Heart right ventricle (tissue), 16 donors: ENCODE data around the gene FBXL20. TPM values are rescaled to one million over a fixed set of nuclear protein-coding genes. Genes with fewer than 3 reads are reported as not detected.

ENCODE experiments used
- ATAC-seq, 8 donors: fragments of 200-7000 bp; cut with Tn5 transposase; one replicate each; pipeline ENCODE4 v1.9.1; 2020; ENCODE audit warnings: mild to moderate bottlenecking in 8 of 8, moderate library complexity in 8 of 8, moderate number of reproducible peaks in 1 of 8
- DNase-seq, 2 donors: peaks; one replicate each; pipeline ENCODE4 v3.0.0-alpha.2; 2020
- H3K27ac ChIP-seq, 10 donors: fragments of 200-600 bp; sonication (generic) in 2 of 10; one replicate each; pipeline versions ENCODE4 v1.5.0 to v1.8.0; 2020 to 2022; ENCODE audit warnings: mild to moderate bottlenecking in 3 of 10
- H3K27me3 ChIP-seq, 7 donors: fragments of 200-600 bp; one replicate each; pipeline ENCODE4 v1.8.0; 2021 to 2022; ENCODE audit warnings: mild to moderate bottlenecking in 2 of 7
- H3K36me3 ChIP-seq, 9 donors: fragments of 200-600 bp; sonication (generic) in 1 of 9; one replicate each; pipeline versions ENCODE4 v1.5.0 to v1.8.0; 2020 to 2022; ENCODE audit warnings: mild to moderate bottlenecking in 2 of 9
- H3K4me1 ChIP-seq, 9 donors: fragments of 200-600 bp; sonication (generic) in 1 of 9; one replicate each; pipeline versions ENCODE4 v1.5.0 to v1.8.0; 2020 to 2022; ENCODE audit warnings: mild to moderate bottlenecking in 4 of 9
- H3K4me3 ChIP-seq, 10 donors: fragments of 200-600 bp; sonication (generic) in 2 of 10; one replicate each; pipeline versions ENCODE4 v1.5.0 to v1.8.0; 2020 to 2022; ENCODE audit warnings: mild to moderate bottlenecking in 7 of 10, moderate library complexity in 2 of 10
- H3K9me3 ChIP-seq, 11 donors: fragments of 200-600 bp in 10 of 11; sonication (generic) in 2 of 11; one replicate each; pipeline versions ENCODE4 v1.5.0 to v1.8.0; 2013 to 2022; ENCODE audit warnings: mild to moderate bottlenecking in 2 of 11, control low read depth in 1 of 11, moderate library complexity in 1 of 11
- WGBS, 2 donors: extraction: QIAGEN DNeasy Blood & Tissue Kit; methylation state at CpG; one replicate each; pipeline ENCODE4 v1.1.7; 2013; ENCODE audit warnings: inconsistent platforms in 1 of 2; 5-methylcytosine and 5-hydroxymethylcytosine counted together
- intact Hi-C, 10 donors: fragments of 100-400 bp; cut with DNase I; formaldehyde crosslinking; loops; one replicate each; pipeline versions ENCODE4 v1.11.1 to v1.14.2; 2022
- polyA plus RNA-seq, 2 donors: library from polyadenylated mRNA; stranded (reverse); fragments of 200-250 nt; gene quantifications; one replicate each; pipeline ENCODE4 v1.2.3, GENCODE V29; 2013
- total RNA-seq, 10 donors: library from RNA; stranded (reverse); fragmentation: NEBNext Ultra II Directional in 3 of 10; extraction: Animal tissue kit (Norgen Biotek cat#: 25700) in 3 of 10; gene quantifications; one replicate each; pipeline versions ENCODE4 v1.2.1 to v1.2.4, GENCODE V29; 2021 to 2023
- TF ChIP-seq, protein P1 (sequence below), 9 donors: fragments of 200-600 bp; sonication (generic) in 2 of 9; IDR thresholded peaks; one replicate each; pipeline versions ENCODE4 v1.5.0 to v1.8.0; 2021 to 2022; ENCODE audit warnings: antibody characterized with exemption in 9 of 9, mild to moderate bottlenecking in 5 of 9, moderate library complexity in 1 of 9
- donor health status: Arrhythmogenic right ventricular cardiomyopathy.
- donor health status: ischemic (EF 13 %, LVEDD 7.1; RV severe dilation, severe dysfunction).
- donor health status: healthy with polysubstance abuse.
- donor health status: DM: no; HTN: yes; CAD: no.
- donor health status: DM: no; HTN: no; CAD: no.
- donor health status: ischemic (EF 25% LVEDD 6.9; RV normal size, moderate dysfunction).
- donor health status: ischemic (EF 25% LVEDD 5.7; RV mildly dilated, moderate dysfunction).
- donor health status: healthy.
- donor health status: DM: yes; HTN: yes; CAD: no.
- donor health status: Ischemic cardiomyopathy.
- donor health status: ischemic (EF 35%, LVEDD 5.7; RV mildly dilated, moderate dysfunction).
- donor health status: nonischemic (EF 11% LVEDD 7.7; RV severe dilation, severe dysfunction).
- donor health status: DM: yes; HTN: yes; CAD: no.
- donor health status: PGD.
- donor health status: ischemic (EF 29% LVEDD 5.4; RV normal size, mild dysfunction).
- donor health status: nonischemic (EF 23%, LVEDD 6.1; RV moderate dilation, normal function).

The FBXL20 gene
- total and polyA plus RNA-seq, 12 donors, result 1.7 to 19.7 (median 15.5) TPM

DNA sequence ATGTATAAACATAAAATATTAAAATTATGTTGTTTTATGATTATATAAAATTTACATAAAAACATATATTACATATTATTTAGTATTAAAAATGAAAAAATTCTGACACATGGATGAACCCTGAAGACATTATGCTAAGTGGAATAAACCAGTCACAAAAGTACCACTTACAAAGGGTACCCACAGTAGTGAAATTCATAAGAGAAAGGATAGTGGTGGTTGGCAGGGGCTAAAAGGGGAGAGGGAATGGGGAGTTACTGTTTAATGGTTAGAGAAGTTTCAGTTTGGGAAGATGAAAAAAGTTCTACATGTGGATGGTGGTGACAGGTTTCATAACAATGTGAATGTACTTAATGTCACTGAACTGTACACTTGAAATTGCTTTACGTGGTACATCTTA lies 41.4 kb downstream of the FBXL20 start:
- no peaks in the 10 kb centered on the region for H3K27me3 ChIP-seq
- H3K36me3 ChIP-seq, result peaks cover 0 to 11% (median 0%) of the 10 kb centered on the region in 9 donors
- H3K4me3 ChIP-seq, result no peak overlapping the region
- peak overlapping the region in 4 of 10 donors; percentile 9 to 53 (median 26) for H3K27ac ChIP-seq
- H3K4me1 ChIP-seq, result peaks cover 4 to 51% (median 27%) of the 10 kb centered on the region in 9 donors
- H3K9me3 ChIP-seq, result no peaks in the 10 kb centered on the region
- 53 to 70% methylated on average over 1 of the region's 1 CpG for WGBS, 2 donors
- intact Hi-C loops, result no loop called here
- ATAC-seq (no peak), DNase-seq (no peak)
- TF ChIP-seq, protein P1, sequence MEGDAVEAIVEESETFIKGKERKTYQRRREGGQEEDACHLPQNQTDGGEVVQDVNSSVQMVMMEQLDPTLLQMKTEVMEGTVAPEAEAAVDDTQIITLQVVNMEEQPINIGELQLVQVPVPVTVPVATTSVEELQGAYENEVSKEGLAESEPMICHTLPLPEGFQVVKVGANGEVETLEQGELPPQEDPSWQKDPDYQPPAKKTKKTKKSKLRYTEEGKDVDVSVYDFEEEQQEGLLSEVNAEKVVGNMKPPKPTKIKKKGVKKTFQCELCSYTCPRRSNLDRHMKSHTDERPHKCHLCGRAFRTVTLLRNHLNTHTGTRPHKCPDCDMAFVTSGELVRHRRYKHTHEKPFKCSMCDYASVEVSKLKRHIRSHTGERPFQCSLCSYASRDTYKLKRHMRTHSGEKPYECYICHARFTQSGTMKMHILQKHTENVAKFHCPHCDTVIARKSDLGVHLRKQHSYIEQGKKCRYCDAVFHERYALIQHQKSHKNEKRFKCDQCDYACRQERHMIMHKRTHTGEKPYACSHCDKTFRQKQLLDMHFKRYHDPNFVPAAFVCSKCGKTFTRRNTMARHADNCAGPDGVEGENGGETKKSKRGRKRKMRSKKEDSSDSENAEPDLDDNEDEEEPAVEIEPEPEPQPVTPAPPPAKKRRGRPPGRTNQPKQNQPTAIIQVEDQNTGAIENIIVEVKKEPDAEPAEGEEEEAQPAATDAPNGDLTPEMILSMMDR (IDR thresholded peaks at IDR 0.05), result no peak

DNA sequence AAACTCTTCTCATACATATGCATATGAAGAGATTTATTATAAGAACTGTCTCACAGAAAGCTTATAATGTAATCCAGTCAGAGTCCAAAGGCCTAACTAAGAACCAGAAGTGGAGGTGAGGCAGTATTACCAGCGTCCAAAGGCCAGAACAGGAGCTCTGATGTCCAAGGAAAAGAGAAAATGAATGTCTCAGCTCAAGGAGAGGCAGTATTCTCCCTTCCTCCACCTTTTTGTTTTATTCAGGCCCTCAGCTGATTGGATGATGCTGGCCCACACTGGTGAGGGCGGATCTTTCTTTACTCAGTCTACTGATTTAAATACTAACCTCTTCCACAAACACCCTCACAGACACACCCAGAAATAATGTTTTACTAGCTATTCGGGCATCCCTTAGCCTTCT lies 43.4 kb downstream of the FBXL20 start:
- DNase-seq (no peak), ATAC-seq (no peak)
- H3K27ac ChIP-seq, result peak overlapping the region in 2 of 10 donors; percentile 3 to 24
- peaks cover 4 to 41% (median 19%) of the 10 kb centered on the region in 9 donors for H3K4me1 ChIP-seq
- H3K27me3 ChIP-seq, result no peaks in the 10 kb centered on the region
- intact Hi-C loops, result no loop called here
- H3K9me3 ChIP-seq, result no peaks in the 10 kb centered on the region
- 78 to 89% methylated on average over 3 of the region's 3 CpGs for WGBS, 2 donors
- TF ChIP-seq, protein P1 (IDR thresholded peaks at IDR 0.05), result no peak
- H3K36me3 ChIP-seq, result peaks cover 0 to 11% (median 0%) of the 10 kb centered on the region in 9 donors
- H3K4me3 ChIP-seq, result no peak overlapping the region

- H3K4me1 ChIP-seq, result peaks cover 4 to 46% (median 23%) of the 10 kb centered on the region in 9 donors
- ATAC-seq, result no peak
- 89 to 91% methylated on average over 8 of the region's 8 CpGs for WGBS, 2 donors
- no peaks in the 10 kb centered on the region for H3K9me3 ChIP-seq
- TF ChIP-seq, protein P1 (IDR thresholded peaks at IDR 0.05), result no peak
- DNase-seq, result no peak
- H3K27ac ChIP-seq, result peak overlapping the region in 1 of 10 donors; percentile 24
- intact Hi-C loops, result no loop called here
- no peak overlapping the region for H3K4me3 ChIP-seq
- no peaks in the 10 kb centered on the region for H3K27me3 ChIP-seq
- H3K36me3 ChIP-seq, result peaks cover 0 to 11% (median 0%) of the 10 kb centered on the region in 9 donors
These were observed 43.9 kb downstream of the FBXL20 start for GRCh38 chr17:39357488-39357887.

DNA sequence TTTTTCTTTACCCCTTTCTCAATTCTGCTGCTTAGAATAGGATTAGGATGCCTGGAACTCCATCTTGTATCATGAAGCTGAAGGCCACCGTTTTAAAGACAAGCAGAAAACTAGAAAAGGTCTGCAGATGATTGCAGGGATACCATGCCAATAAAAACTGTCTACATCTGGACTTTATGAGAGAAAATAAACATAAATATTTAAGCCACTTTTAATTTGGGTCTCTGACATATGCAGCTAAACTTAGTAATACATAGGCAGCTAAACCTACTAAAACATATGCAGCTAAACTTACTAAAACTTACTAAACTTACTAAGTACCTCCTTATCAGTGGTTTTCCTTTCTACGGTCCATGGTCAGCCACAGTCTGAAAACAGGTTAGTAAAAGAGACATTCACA lies 48.4 kb downstream of the FBXL20 start:
- H3K27ac ChIP-seq, result peak overlapping the region in 3 of 10 donors; percentile 2 to 10 (median 6)
- H3K9me3 ChIP-seq, result no peaks in the 10 kb centered on the region
- H3K4me1 ChIP-seq, result peaks cover 3 to 31% (median 18%) of the 10 kb centered on the region in 9 donors
- ATAC-seq (no peak), DNase-seq (no peak)
- TF ChIP-seq, protein P1 (IDR thresholded peaks at IDR 0.05), result no peak
- 45 to 47% methylated on average over 2 of the region's 2 CpGs for WGBS, 2 donors
- peaks cover 0 to 11% (median 0%) of the 10 kb centered on the region in 9 donors for H3K36me3 ChIP-seq
- intact Hi-C loops, result no loop called here
- H3K27me3 ChIP-seq, result no peaks in the 10 kb centered on the region
- no peak overlapping the region for H3K4me3 ChIP-seq
